H1 (cell line): ENCODE data around the gene MTF1. TPM values are rescaled to one million over a fixed set of nuclear protein-coding genes. Genes with fewer than 3 reads are reported as not detected.

Experiments
- CTCF ChIA-PET: fragments of 300-600 bp; sonication (Branson Sonifier 250); formaldehyde crosslinking; loops from one replicate; lab custom pipeline; 2021; ENCODE audit not compliant: partially characterized antibody; lab: Charles Lee
- POLR2A ChIA-PET: fragments of 300-600 bp; sonication (Branson Sonifier 250); formaldehyde crosslinking; loops from one replicate; lab custom pipeline; 2021; ENCODE audit warnings: inconsistent platforms; ENCODE audit not compliant: partially characterized antibody; lab: Charles Lee
- DNase-seq, 2 experiments: peaks; one replicate each; pipeline versions ENCODE4 v3.0.0 to v3.0.0-alpha.2; 2010 to 2022; ENCODE audit warnings: low spot score in 2 of 2, low read depth in 1 of 2, mixed read lengths in 1 of 2
- FAIRE-seq: peaks from 2 replicates; lab custom pipeline; 2011; peaks lifted over from hg19 to GRCh38; lab: Jason Lieb, UNC
- H2AFZ ChIP-seq: 2 replicates; pipeline ENCODE4 v1.8.1; 2012; ENCODE audit warnings: low read length, inconsistent platforms
- H2AK5ac ChIP-seq: 2 replicates; pipeline ENCODE4 v1.6.1; 2013; ENCODE audit warnings: low read depth, low read length
- H2BK120ac ChIP-seq: replicated peaks from 2 replicates; pipeline ENCODE3; 2013; ENCODE audit warnings: low read depth, low read length, inconsistent platforms
- H2BK12ac ChIP-seq: 2 replicates; pipeline ENCODE4 v1.6.1; 2013; ENCODE audit warnings: low read depth, low read length
- H2BK15ac ChIP-seq: 2 replicates; pipeline ENCODE4 v1.6.1; 2013; ENCODE audit warnings: low read length
- H2BK20ac ChIP-seq: 2 replicates; pipeline ENCODE4 v1.6.1; 2013; ENCODE audit warnings: low read length
- H2BK5ac ChIP-seq: 2 replicates; pipeline ENCODE4 v1.6.1; 2013; ENCODE audit warnings: low read depth, low read length
- H3K14ac ChIP-seq: 2 replicates; pipeline ENCODE4 v1.6.1; 2013; ENCODE audit warnings: inconsistent platforms; ENCODE audit not compliant: insufficient read length
- H3K18ac ChIP-seq: 2 replicates; pipeline ENCODE4 v1.6.1; 2013; ENCODE audit warnings: low read length; ENCODE audit errors: extremely low read depth
- H3K23ac ChIP-seq: 2 replicates; pipeline ENCODE4 v1.6.1; 2013; ENCODE audit warnings: inconsistent platforms; ENCODE audit not compliant: insufficient read length
- H3K23me2 ChIP-seq: 2 replicates; pipeline ENCODE4 v1.6.1; 2013; ENCODE audit warnings: low read depth, low read length
- H3K27ac ChIP-seq: 2 replicates; pipeline ENCODE4 v1.6.1; 2011; ENCODE audit warnings: low read depth, low read length, inconsistent platforms
- H3K27me3 ChIP-seq, 4 experiments: replicated peaks in 1 of 4; 1 replicate in 1 of 4; 2 replicates in 3 of 4; pipeline versions ENCODE4 v1.6.1 to v1.8.1; 2011 to 2013; ENCODE audit warnings: low read length in 3 of 4, mild to moderate bottlenecking in 3 of 4, inconsistent platforms in 2 of 4, mixed read lengths in 2 of 4, moderate library complexity in 1 of 4; ENCODE audit not compliant: control insufficient read depth in 3 of 4, insufficient read depth in 3 of 4; ENCODE audit errors: extremely low read depth in 1 of 4
- H3K36me3 ChIP-seq, 4 experiments: 2 replicates each; pipeline versions ENCODE4 v1.6.1 to v1.8.1; 2011 to 2013; ENCODE audit warnings: mild to moderate bottlenecking in 4 of 4, low read length in 3 of 4, moderate library complexity in 2 of 4, control low read depth in 1 of 4, inconsistent platforms in 1 of 4; ENCODE audit not compliant: insufficient read depth in 4 of 4, control insufficient read depth in 2 of 4
- H3K4ac ChIP-seq: replicated peaks from 2 replicates; pipeline ENCODE3; 2013; ENCODE audit warnings: low read length, low read depth, mixed read lengths, inconsistent platforms; ENCODE audit not compliant: insufficient read length
- H3K4me1 ChIP-seq, 4 experiments: replicated peaks in 1 of 4; 1 replicate in 1 of 4; 2 replicates in 3 of 4; pipeline versions ENCODE4 v1.6.1 to v1.8.1; 2011 to 2013; ENCODE audit warnings: low read length in 3 of 4, inconsistent platforms in 2 of 4, mixed read lengths in 1 of 4; ENCODE audit not compliant: insufficient read depth in 4 of 4, control insufficient read depth in 3 of 4
- H3K4me2 ChIP-seq, 2 experiments: 2 replicates each; pipeline versions ENCODE4 v1.6.1 to v1.8.1; 2011 to 2013; ENCODE audit warnings: low read depth in 2 of 2, low read length in 2 of 2, control low read depth in 1 of 2, inconsistent platforms in 1 of 2, mild to moderate bottlenecking in 1 of 2; ENCODE audit not compliant: insufficient read depth in 1 of 2
- H3K4me3 ChIP-seq, 4 experiments: fragments of 200-600, 300-600 bp in 1 of 4; sonication (generic), shearing (Covaris generic), sonication (Bioruptor Twin) in 1 of 4; 2 replicates each; pipeline versions ENCODE4 v1.5.1 to v1.8.1; 2011 to 2016; ENCODE audit warnings: low read length in 4 of 4, low read depth in 3 of 4, control low read depth in 2 of 4, inconsistent platforms in 2 of 4, mild to moderate bottlenecking in 2 of 4, mixed read lengths in 1 of 4, moderate library complexity in 1 of 4; ENCODE audit not compliant: insufficient read depth in 2 of 4; ENCODE audit errors: extremely low read depth in 1 of 4
- H3K56ac ChIP-seq: replicated peaks from 2 replicates; pipeline ENCODE3; 2013; ENCODE audit warnings: low read depth, mild to moderate bottlenecking, mixed read lengths, low read length, inconsistent platforms; ENCODE audit not compliant: insufficient read length
- H3K79me1 ChIP-seq: 2 replicates; pipeline ENCODE4 v1.6.1; 2013; ENCODE audit warnings: low read depth, low read length, control low read depth
- H3K79me2 ChIP-seq, 2 experiments: 2 replicates each; pipeline versions ENCODE4 v1.6.1 to v1.8.1; 2012 to 2013; ENCODE audit warnings: low read length in 2 of 2, mild to moderate bottlenecking in 2 of 2, inconsistent platforms in 1 of 2; ENCODE audit not compliant: insufficient read depth in 2 of 2, control insufficient read depth in 1 of 2
- H3K9ac ChIP-seq, 4 experiments: replicated peaks in 1 of 4; 1 replicate in 1 of 4; 2 replicates in 3 of 4; pipeline versions ENCODE4 v1.6.1 to v1.8.1; 2011 to 2013; ENCODE audit warnings: low read depth in 3 of 4, low read length in 3 of 4, control low read depth in 2 of 4, mild to moderate bottlenecking in 2 of 4, moderate library complexity in 2 of 4, inconsistent platforms in 1 of 4; ENCODE audit errors: extremely low read depth in 1 of 4
- H3K9me3 ChIP-seq, 2 experiments: 2 replicates each; pipeline versions ENCODE4 v1.6.1 to v1.8.1; 2012 to 2013; ENCODE audit warnings: mild to moderate bottlenecking in 2 of 2, moderate library complexity in 2 of 2, control low read depth in 1 of 2, inconsistent platforms in 1 of 2, low read depth in 1 of 2, low read length in 1 of 2, mixed read lengths in 1 of 2; ENCODE audit not compliant: insufficient read depth in 2 of 2
- H4K20me1 ChIP-seq, 2 experiments: replicated peaks in 1 of 2; 2 replicates each; pipeline versions ENCODE3 to v1.8.1; 2011 to 2013; ENCODE audit warnings: inconsistent platforms in 2 of 2, low read length in 2 of 2, mild to moderate bottlenecking in 1 of 2; ENCODE audit not compliant: insufficient read depth in 2 of 2, control insufficient read depth in 1 of 2
- H4K5ac ChIP-seq: 2 replicates; pipeline ENCODE4 v1.6.1; 2013; ENCODE audit warnings: low read length, low read depth, mixed read lengths, inconsistent platforms; ENCODE audit not compliant: insufficient read length
- H4K8ac ChIP-seq: 2 replicates; pipeline ENCODE4 v1.8.0; 2013; ENCODE audit warnings: mild to moderate bottlenecking, moderate library complexity, low read length, inconsistent platforms; ENCODE audit not compliant: insufficient read depth; ENCODE audit errors: extremely low read depth
- H4K91ac ChIP-seq: replicated peaks from 2 replicates; pipeline ENCODE3; 2013; ENCODE audit warnings: low read length, mixed read lengths, inconsistent platforms; ENCODE audit not compliant: insufficient read length
- KDM4A ChIP-seq: IDR thresholded peaks from one replicate; pipeline ENCODE4 v1.7.1; 2012; ENCODE audit warnings: low read depth, mild to moderate bottlenecking, moderate library complexity, low read length, inconsistent platforms; ENCODE audit not compliant: severe bottlenecking
- RAD21 ChIP-seq, 2 experiments: IDR thresholded peaks in 1 of 2; conservative IDR thresholded peaks in 1 of 2; 2 replicates each; pipeline ENCODE4 v1.6.1; 2011; ENCODE audit warnings: low read depth in 2 of 2, low read length in 2 of 2, improper control_type of control experiment in 1 of 2, inconsistent platforms in 1 of 2, mild to moderate bottlenecking in 1 of 2, moderate library complexity in 1 of 2
- SIN3A ChIP-seq, 2 experiments: IDR thresholded peaks in 1 of 2; conservative IDR thresholded peaks in 1 of 2; 2 replicates each; pipeline ENCODE4 v1.6.1; 2011 to 2012; ENCODE audit warnings: low read length in 2 of 2, improper control_type of control experiment in 1 of 2, low read depth in 1 of 2, mild to moderate bottlenecking in 1 of 2
- ZNF274 ChIP-seq: IDR thresholded peaks from 2 replicates; pipeline ENCODE4 v1.7.0; 2012; ENCODE audit warnings: low read length, borderline replicate concordance; ENCODE audit errors: extremely low read depth
- WGBS, 2 experiments: shearing (Covaris generic) in 1 of 2; methylation state at CpG; one replicate each; pipeline versions ENCODE4 v1.1.6 to v1.1.7; 2013 to 2015; ENCODE audit warnings: low lambda C conversion rate in 2 of 2, mixed read lengths in 2 of 2, inconsistent platforms in 1 of 2, low coverage in 1 of 2, missing lambda C conversion rate in 1 of 2; ENCODE audit not compliant: insufficient replicate concordance in 2 of 2, insufficient coverage in 1 of 2, insufficient read length in 1 of 2; ENCODE audit errors: extremely low coverage in 1 of 2, missing lambda C conversion rate in 1 of 2; 5-methylcytosine and 5-hydroxymethylcytosine counted together
- polyA plus RNA-seq, 7 experiments: library from polyadenylated mRNA; depleted of rRNA in 3 of 7; stranded (reverse) in 5 of 7; unstranded in 2 of 7; fragments of >200 nt in 5 of 7; fragments of 200-250 nt in 2 of 7; gene quantifications; 1 replicate in 5 of 7; 2 replicates in 1 of 7; 4 replicates in 1 of 7; pipeline versions ENCODE4 v1.2.1 to v1.2.3, GENCODE V29; 2011 to 2013; ENCODE audit warnings: missing spikeins in 2 of 7, mixed read lengths in 2 of 7
- total RNA-seq: library from RNA; stranded (reverse); fragmentation: NEBNext Ultra II Directional; extraction: Animal tissue kit (Norgen Biotek cat#: 25700); gene quantifications from 2 replicates; pipeline ENCODE4 v1.2.1, GENCODE V29; 2021
- TF ChIP-seq, protein P1 (sequence below), 3 experiments: IDR thresholded peaks; 1 replicate in 2 of 3; 2 replicates in 1 of 3; pipeline versions ENCODE4 v1.5.1 to v1.6.1; 2011; ENCODE audit warnings: low read length in 3 of 3, mild to moderate bottlenecking in 3 of 3, inconsistent platforms in 2 of 3, low read depth in 1 of 3, moderate library complexity in 1 of 3; ENCODE audit not compliant: insufficient read depth in 1 of 3; ENCODE audit errors: control extremely low read depth in 1 of 3

Gene MTF1
- total and polyA plus RNA-seq, 2 of the 8 experiments (the other 6 are each of a cell fraction or from before 2014, with no cell fraction given), result 4.0 to 15.5 TPM

DNA sequence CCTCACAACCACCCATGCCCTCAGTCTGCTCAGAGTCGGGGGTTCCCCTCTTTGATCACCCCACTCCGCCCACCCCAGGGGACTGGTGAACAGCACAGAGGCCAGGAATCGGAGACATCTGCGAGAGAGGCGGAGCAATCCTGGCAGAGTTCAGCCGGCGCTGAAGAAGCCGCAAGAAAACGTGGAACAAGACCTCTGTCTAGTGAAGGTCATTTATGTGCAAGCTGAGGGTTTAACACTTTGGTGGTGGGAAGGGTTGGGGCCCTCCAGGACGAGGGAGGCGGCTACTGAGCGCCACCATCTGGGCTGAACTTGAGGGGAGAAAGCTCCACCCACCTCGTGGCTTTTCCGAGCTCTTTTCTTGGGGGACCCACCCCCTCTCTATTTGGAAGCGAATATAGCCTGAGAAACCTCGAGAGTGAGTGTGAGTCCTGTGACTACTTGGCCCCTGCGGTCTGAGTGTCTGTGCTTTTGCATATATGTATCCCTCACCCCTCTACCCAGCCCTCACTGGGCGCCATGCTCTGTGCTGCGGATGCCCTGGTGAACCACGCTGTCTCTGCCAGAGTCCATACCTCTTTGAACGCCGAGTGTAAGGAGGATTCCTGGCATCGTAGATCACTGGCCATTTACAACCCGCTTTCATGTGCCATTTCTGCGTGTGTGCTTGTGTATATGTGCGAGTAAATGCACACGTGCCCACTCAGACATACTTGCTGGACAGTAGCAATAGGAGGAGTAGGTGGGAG is 93.3 kb downstream of the MTF1 start:
- no peak overlapping the region for H3K23ac ChIP-seq
- H4K20me1 ChIP-seq, result peaks cover 0 to 13% of the 10 kb centered on the region in 2 experiments
- H2AFZ ChIP-seq, result peak overlapping the region; percentile 91
- H2BK20ac ChIP-seq, result no peak overlapping the region
- no peak overlapping the region for H2AK5ac ChIP-seq
- no peaks in the 10 kb centered on the region for H3K36me3 ChIP-seq
- peak overlapping the region; percentile 60; the same call in 1 of the 2 replicates for H3K18ac ChIP-seq
- H3K9ac ChIP-seq, result no peak overlapping the region
- CTCF ChIA-PET, result interaction anchor here (0.7 to 2.9 kb wide), 16 partner anchors 9 to 135 kb away, joined by 3 to 12 read pairs (median 3); partner anchors contain the start of gene CDCA8
- H3K4me3 ChIP-seq, result peak overlapping the region; percentile 20 to 57 (median 44); a peak in 7 of 8 replicates
- H3K23me2 ChIP-seq, result peaks cover 15% of the 10 kb centered on the region; the same call in 1 of the 2 replicates
- peaks cover 6 to 13% (median 10%) of the 10 kb centered on the region in 4 experiments; a peak in 6 of 7 replicates for H3K4me1 ChIP-seq
- peak overlapping the region; percentile 80 to 87 for H3K4me2 ChIP-seq
- no peak overlapping the region for H2BK120ac ChIP-seq
- no peak overlapping the region for H3K27ac ChIP-seq
- peak in 1 of 2 experiments; percentile 72 for DNase-seq
- no peak overlapping the region for H4K5ac ChIP-seq
- peak overlapping the region; percentile 63; the same call in 1 of the 2 replicates for H2BK12ac ChIP-seq
- no peak overlapping the region for H4K8ac ChIP-seq
- no peak overlapping the region for H3K14ac ChIP-seq
- 18% methylated on average over 25 of the region's 27 CpGs; no CpG with 5 or more reads in 1 of the 2 experiments for WGBS, 2 experiments
- no peak overlapping the region for H3K56ac ChIP-seq
- POLR2A ChIA-PET, result interaction anchor here (0.6 to 4.5 kb wide), 7 partner anchors 9 to 165 kb away, joined by 3 to 23 read pairs (median 4); partner anchors contain the start of genes C1orf122 and YRDC
- H3K79me2 ChIP-seq, result no peaks in the 10 kb centered on the region
- FAIRE-seq, result no peak
- H3K79me1 ChIP-seq, result no peaks in the 10 kb centered on the region
- peak overlapping the region; percentile 44; the same call in 1 of the 2 replicates for H2BK5ac ChIP-seq
- peaks cover 15 to 65% (median 55%) of the 10 kb centered on the region in 4 experiments for H3K27me3 ChIP-seq
- H4K91ac ChIP-seq, result no peak overlapping the region
- no peak overlapping the region for H3K4ac ChIP-seq
- H2BK15ac ChIP-seq, result no peak overlapping the region
- TF ChIP-seq KDM4A (peak; percentile 15), SIN3A (conservative IDR thresholded peaks at IDR 0.05 in 1 of 2, IDR thresholded peaks at IDR 0.05 in 1 of 2; ENCODE audit: low read depth in 1 of 2, low read length in 2 of 2) (0 out of 4 replicates have a peak, but pooled peaks of 1 of the 2 experiments have one; percentile 4), ZNF274 (no peak), RAD21 (IDR thresholded peaks at IDR 0.05 in 1 of 2, conservative IDR thresholded peaks at IDR 0.05 in 1 of 2; ENCODE audit: low read depth in 2 of 2, low read length in 2 of 2) (peak; percentile 54 to 59)
- TF ChIP-seq, protein P1, sequence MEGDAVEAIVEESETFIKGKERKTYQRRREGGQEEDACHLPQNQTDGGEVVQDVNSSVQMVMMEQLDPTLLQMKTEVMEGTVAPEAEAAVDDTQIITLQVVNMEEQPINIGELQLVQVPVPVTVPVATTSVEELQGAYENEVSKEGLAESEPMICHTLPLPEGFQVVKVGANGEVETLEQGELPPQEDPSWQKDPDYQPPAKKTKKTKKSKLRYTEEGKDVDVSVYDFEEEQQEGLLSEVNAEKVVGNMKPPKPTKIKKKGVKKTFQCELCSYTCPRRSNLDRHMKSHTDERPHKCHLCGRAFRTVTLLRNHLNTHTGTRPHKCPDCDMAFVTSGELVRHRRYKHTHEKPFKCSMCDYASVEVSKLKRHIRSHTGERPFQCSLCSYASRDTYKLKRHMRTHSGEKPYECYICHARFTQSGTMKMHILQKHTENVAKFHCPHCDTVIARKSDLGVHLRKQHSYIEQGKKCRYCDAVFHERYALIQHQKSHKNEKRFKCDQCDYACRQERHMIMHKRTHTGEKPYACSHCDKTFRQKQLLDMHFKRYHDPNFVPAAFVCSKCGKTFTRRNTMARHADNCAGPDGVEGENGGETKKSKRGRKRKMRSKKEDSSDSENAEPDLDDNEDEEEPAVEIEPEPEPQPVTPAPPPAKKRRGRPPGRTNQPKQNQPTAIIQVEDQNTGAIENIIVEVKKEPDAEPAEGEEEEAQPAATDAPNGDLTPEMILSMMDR (IDR thresholded peaks at IDR 0.05; ENCODE audit: control extremely low read depth in 1 of 3, insufficient read depth in 1 of 3, low read depth in 1 of 3, low read length in 3 of 3), result peak; percentile 16 to 53 (median 42); a peak in 3 of 4 replicates
- no peaks in the 10 kb centered on the region for H3K9me3 ChIP-seq
